GM21360 (cell line): ENCODE data around the gene PIK3R2.
A peak's percentile ranks its signal among the peaks of the same experiment; 100 is the strongest.
"Not testable (repeated sequence)": the region's sequence is repeated elsewhere in the genome, so short reads cannot be mapped to it uniquely, and the experiment has no call there.

ENCODE experiments used
- ATAC-seq: cut with Tn5 transposase; IDR thresholded peaks from one replicate; pipeline ENCODE4 v1.9.1; 2021; ENCODE audit warnings: mild to moderate bottlenecking, moderate library complexity; ENCODE audit not compliant: unreplicated experiment

Gene PIK3R2

DNA sequence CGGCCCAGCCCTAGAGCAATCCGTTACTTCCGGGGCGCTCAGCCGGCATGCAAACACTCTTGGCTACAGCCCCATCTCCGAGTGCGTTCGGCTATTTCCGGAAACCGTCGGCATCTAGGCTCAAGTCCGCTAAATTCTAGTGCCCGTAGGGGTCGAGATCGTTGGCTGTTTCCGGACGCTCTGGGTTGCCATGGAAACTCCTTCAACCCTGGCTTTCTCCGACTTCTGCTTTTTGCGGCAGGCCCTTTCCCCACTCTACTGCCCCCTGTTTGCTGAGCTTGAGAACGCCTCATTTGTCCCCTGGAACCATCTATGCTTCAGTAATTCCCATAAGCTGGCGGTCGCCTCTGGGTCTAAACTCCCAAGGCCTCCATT lies 534 bp upstream of the PIK3R2 start:
- ATAC-seq: peak; percentile 50

DNA sequence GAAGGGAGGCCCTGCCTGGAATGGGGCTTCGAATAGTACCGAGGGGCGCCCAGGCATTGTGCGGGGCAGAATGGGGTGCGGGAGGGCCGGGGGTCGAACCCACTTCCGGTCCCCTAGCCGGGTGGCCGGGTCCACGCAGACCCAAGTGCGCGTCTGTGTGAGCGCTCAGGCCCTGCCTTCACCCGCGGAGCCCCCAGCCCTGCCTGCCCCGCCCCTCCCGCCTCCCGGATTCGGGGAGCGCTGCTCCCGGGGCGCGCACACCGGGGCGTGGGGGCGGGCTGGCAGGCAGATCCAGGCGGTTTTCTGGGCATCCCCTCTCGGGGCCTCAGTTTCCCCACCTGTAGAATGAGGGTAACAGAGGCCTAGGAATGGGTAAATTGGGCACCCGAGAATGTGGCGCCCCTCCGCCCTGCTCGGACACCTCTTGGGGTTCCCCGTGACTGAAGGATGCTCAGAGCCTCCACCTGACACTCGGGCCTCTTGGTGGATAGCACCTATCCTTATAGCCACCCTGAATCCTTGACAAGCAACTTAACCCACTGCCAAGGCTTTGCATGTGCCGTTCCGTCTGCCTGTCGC lies 682 bp downstream of the PIK3R2 start:
- no peak for ATAC-seq

DNA sequence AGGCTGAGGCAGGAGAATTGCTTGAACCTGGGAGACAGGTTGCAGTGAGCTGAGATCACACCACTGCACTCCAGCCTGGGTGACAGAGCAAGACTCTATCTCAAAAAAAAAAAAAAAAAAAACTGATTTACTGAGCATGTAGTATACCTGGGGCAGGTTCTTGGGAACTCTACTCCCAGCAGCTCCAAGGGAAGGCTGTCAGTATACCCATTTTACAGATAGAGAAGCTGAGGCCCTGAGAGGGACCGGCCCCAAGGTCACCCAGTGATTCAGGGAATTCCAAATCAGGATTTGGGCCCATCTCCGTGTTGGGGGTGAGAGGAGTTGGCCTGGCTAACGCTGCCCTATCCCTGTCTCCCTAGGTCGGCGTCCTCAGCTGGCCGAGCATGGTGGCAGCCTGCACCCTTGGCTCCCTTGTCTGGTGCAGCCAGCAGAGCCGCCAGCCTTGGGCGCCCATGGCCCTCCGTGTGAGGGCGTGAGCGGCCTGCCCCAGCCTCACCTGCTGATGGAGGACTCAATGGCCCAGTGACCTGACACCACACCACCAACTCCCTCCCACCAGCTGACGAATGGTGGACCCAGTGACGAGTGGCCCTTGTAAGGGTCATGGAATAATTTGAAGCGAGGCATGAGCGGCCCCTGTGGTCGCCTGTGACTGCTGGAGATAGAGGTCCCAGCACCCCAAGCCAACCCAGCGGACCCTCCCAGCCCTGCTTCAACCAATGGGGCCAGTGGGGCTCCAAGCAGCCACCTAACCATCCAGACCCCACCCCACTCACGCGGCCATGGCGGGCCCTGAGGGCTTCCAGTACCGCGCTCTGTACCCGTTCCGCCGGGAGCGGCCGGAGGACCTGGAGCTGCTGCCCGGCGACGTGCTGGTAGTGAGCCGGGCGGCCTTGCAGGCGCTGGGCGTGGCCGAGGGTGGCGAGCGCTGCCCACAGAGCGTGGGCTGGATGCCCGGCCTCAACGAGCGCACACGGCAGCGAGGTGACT lies 2.4 kb downstream of the PIK3R2 start:
- ATAC-seq: no peak

DNA sequence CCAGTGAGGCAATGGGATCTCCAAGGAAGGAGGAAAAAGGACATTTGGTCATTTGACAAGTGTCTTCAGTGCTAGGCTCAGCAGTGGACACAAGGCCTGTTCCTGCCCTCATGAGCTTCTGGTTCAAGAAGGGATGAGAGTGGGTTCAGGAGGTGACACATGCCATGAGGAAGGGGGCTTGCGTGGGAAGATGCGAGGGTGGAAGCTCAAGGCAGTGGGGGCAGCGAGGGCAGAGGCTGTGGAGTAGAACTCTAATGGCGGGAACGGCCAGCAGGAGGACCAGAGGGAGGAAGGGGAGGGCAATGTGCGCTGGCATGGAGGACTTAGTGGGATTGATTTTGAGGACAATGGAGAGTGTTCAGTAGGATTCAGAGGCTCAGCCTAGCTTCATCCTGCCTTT lies 3.3 kb downstream of the PIK3R2 start:
- no peak for ATAC-seq

DNA sequence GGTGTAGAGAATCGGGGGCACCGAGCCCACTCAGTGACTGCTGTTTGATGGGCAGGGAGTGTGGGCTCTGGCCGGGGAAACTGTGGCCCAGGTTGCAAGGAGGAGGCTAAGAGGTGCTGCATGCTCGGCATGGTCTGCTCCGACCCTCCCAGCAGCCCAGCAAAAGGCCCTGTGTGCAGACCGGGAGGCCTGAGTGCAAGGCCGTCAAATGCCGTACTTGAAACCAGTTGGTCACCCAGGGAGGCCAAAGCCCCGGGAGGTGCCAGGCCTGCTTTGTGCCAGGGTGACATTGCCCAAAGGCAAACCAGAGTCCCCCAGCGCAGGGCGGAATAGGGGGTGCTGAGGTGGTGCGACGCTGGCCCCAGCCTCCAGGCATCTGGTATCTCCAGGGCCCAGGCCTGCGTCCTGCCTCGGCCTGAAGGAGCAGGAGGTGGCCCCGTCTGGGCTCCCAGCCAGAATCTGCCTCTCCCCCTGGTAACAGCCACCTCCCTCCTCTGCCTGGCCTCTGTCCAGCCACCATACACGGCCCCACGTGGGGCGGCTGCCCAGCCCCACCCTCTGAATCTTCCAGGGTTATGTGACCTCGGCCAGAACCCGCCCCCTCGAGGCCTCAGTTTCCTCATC lies 4.0 kb downstream of the PIK3R2 start:
- no peak for ATAC-seq

DNA sequence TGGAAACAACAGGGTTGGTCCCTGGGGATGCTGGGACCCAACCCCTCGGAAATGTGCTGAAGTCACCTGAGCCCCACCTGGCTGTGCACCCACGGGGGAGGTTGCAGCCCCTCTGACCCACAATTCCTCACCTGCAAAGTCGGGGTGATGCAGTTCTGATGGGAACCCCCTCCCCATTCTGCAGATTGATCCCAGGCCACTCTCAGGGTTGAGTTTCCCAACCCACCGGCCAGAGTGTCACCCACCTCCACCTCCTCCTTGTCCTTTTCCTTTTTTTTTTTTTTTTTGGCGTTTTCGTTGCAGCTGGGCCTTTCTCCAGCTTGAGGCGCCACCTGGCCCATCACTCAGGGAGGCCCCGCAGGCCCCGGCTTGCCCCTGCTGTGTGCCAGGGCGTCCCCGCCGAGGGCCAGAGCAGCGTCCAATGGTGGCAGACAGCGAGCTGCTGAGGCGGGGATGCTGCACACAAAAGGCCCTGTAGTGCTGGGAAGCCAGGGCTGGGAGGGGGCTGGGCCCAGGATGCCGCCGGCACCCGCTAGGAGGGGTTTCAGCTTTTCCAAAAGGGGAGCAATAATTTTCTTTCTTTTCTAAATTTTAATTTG lies 4.6 kb downstream of the PIK3R2 start:
- ATAC-seq: no peak

DNA sequence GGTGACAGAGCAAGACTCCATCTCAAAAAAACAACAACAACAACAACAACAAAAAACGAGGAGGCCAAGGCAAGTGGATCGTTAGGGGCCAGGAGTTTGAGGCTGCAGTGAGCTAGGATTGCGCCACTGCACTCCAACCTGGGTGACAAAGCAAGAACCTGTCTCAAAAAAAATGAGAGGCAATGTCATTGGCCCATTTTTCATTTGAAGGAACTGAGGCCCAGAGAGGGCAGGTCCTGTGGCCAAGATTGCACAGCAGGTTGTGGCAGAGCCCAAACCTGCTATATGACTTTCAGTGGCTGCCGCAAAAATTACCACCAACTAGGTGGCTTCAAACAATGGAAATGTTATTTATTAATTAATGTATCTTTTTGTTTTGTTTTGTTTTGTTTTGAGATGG lies 5.5 kb downstream of the PIK3R2 start:
- ATAC-seq: no peak

DNA sequence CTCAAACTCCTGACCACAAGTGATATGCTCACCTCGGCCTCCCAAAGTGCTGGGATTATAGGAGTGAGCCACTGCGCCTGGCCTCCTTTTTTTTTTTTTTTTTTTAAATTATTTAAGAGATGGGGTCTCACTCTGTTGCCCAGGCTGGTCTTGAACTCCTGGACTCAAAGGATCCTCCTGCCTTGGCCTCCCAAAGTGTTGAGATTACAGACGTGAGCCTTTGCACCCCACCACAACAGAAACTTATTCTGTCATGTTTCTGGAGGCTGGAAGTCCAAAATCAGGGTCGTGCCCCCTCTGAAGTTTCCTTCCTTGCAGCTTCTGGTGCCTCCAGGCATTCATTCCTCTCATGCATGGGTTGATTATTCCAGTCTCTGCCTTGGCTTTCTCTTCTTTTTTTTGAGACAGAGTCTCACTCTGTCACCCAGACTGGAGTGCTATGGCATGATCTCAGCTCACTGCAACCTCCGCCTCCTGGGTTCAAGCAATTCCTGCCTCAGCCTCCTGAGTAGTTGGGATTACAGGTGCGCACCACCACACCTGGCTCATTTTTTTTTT lies 6.2 kb downstream of the PIK3R2 start:
- not testable (repeated sequence) for ATAC-seq

DNA sequence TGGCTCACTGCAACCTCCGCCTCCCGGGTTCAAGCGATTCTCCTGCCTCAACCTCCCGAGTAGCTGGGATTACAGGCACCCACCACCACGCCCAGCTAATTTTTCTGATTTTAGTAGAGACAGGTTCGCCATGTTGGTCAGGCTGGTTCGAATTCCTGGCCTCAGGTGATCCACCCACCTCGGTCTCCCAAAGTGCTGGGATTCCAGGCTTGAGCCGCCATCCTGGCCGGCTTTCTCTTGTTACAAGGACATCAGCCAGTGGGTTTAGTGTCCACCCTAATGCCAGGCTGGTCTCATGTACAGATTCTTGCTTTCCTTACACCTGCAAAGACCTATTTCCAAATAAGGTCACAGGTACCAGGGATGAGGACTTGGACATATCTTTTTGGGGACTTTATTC lies 6.8 kb downstream of the PIK3R2 start:
- ATAC-seq: no peak

DNA sequence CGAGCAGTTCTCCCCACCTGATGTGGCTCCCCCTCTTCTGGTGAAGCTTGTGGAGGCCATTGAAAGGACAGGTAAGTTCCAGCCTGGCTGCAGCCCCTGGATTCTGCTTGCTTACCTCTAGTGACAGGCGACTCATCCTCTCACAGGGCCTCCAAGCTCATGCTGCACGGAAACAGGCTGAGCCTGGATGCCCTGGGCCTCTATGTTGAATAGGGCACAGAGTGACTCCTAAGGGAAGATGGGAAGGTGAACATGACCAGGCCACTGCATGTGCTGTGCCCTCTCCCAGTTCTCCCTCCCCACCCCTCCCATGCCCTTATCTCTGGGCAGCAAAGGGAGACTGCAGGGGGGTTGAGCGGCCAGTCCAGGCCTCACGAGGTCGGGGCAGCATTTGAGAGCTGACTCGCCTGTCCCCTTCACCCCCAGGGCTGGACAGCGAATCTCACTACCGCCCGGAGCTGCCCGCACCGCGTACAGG lies 7.6 kb downstream of the PIK3R2 start:
- no peak for ATAC-seq

DNA sequence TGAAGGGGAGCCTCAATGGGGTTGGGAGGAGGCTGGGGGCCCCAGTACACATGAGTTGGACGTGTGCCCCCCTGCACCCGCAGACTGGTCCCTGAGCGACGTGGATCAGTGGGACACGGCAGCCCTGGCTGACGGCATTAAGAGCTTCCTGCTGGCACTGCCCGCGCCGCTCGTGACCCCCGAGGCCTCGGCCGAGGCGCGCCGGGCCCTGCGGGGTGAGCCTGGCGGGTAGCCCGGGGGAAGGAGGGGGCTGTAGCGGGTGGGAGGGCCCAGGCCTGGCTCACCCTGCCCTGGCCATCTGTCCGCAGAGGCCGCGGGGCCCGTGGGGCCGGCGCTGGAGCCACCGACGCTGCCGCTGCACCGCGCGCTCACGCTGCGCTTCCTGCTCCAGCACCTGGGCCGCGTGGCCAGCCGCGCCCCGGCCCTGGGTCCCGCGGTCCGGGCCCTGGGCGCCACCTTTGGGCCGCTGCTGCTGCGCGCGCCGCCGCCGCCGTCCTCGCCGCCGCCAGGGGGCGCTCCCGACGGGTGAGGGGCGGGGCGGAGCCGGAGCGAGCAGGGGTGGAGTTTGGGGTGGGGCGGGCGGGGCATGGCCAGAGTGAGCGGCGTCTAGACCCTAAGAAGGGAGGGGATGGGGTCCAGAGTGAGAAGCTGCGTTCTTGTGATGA lies 8.1 kb downstream of the PIK3R2 start:
- ATAC-seq: peak; percentile 62

DNA sequence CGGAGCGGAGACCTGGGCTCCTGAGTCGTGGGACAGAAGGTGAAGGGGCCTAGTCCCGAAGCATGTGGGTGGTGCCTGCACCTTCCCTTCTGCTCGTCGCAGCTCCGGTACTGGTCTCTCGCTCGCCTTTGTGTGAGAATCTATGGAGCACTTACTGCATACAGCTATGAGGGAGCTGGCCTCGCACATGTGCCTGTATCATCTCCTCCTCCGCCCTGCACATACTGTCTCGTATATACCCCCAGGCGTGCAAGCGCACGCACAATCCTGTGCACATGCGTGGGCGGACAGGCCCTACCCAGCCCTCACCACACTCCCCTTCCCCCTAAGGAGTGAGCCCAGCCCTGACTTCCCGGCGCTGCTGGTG lies 8.7 kb downstream of the PIK3R2 start:
- no peak for ATAC-seq

DNA sequence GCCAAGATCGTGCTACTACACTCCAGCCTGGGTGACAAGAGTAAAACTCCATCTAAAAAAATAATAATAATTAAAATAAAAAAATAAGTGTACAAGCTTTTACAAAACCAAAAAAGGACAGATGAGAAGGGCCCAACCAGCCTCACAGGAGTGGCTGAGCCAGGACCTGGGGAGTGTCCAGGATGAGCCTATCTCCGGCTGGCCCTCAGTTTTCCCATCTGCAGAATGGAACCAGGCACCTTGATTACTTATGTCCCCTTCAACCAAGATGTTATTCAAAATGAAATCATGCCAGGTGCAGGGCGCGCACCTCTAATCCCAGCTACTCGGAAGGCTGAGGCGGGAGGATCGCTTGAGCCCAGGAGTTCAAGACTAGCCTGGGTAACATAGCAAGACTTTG lies 11.1 kb downstream of the PIK3R2 start:
- no peak for ATAC-seq

DNA sequence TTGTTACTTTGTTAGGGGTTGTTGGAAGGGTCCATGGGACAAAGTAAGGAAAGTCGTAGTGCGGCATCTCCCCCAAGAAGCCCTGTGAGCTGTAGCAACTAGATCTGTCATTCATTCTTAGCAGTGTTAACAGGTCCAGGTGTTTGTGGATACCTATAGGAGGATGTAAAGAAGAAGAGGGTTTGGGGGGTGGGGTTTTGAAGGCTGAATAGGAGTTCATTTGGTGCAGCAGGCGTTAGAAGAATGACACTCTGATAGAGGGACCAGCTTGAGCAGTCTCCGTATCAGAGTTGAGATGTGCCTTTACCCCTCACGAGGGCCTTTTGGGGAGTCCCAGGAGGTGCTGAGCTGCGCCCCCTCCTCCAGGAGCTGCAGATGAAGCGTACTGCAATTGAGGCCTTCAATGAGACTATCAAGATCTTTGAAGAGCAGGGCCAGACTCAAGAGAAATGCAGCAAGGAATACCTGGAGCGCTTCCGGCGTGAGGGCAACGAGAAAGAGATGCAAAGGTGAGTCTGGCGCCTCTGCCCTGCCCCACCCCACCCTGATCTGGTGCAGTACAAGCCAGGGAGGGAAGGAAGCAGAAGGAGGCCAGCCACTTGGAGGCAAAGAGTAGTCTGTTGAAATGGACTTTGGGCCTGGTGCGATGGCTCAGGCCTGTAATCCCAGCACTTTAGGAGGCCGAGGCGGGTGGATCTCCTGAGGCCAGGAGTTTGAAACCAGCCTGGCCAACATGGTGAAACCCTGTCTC lies 13.0 kb downstream of the PIK3R2 start:
- ATAC-seq: no peak

DNA sequence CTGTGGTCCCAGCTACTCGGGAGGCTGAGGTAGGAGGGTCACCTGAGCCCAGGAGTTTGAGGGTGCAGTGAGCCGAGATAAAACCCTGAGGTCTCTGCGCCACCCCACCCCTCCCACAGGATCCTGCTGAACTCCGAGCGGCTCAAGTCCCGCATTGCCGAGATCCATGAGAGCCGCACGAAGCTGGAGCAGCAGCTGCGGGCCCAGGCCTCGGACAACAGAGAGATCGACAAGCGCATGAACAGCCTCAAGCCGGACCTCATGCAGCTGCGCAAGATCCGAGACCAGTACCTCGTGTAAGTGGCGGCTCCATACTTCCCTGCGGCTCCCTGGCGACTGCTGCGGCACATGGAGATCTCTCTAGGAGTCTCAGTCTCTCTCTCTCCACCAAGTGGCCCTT lies 14.0 kb downstream of the PIK3R2 start:
- no peak for ATAC-seq

DNA sequence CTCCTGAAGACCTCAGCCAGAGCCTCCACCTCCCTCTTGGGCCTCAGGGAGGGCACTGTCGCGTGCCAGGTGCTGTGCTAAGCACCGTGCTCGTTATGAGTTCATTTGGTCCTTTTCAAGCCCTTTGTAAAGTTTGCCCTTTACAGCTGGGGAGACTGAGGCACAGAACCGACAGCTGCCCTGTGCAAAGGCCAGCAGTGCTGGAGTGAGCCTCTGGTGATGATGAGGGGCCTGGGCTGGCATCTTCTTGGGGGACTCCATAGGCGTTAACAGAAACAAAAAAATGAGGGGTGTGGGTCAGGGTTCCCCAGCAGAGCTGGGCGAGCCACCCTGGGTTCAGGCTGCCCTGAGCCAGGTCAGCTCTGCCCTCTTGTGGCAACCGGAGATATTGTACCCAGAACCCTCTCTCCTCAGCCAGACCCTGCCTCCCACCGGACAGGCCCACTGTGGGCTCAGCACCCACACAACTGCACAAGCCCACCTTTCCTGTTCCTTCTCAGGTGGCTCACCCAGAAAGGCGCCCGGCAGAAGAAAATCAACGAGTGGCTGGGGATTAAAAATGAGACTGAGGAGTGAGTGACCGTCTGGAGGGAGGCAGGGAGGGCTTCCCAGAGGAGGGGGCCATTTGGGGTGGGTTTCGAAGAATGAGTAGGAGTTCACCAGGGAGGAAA lies 15.1 kb downstream of the PIK3R2 start:
- no peak for ATAC-seq

DNA sequence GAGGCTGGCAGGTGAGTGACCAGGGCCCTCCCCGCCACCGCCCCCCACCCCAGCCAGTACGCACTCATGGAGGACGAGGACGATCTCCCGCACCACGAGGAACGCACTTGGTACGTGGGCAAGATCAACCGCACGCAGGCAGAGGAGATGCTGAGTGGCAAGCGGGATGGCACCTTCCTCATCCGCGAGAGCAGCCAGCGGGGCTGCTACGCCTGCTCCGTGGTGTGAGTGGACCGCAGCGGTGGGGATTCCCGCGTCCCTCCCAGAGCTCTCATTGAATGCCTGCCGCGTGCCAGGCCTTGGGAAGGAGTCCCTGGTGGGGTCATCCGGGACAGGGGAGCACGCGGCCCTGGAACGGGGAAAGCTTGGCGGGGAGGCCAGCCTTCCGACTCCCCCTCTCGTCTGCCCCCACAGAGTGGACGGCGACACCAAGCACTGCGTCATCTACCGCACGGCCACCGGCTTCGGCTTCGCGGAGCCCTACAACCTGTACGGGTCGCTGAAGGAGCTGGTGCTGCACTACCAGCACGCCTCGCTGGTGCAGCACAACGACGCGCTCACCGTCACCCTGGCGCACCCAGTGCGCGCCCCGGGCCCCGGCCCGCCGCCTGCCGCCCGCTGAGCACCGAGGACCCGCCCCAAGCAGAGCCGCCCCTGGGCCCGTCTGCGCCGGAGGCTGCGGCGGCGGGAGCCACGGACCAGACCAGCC lies 15.9 kb downstream of the PIK3R2 start:
- ATAC-seq: no peak

DNA sequence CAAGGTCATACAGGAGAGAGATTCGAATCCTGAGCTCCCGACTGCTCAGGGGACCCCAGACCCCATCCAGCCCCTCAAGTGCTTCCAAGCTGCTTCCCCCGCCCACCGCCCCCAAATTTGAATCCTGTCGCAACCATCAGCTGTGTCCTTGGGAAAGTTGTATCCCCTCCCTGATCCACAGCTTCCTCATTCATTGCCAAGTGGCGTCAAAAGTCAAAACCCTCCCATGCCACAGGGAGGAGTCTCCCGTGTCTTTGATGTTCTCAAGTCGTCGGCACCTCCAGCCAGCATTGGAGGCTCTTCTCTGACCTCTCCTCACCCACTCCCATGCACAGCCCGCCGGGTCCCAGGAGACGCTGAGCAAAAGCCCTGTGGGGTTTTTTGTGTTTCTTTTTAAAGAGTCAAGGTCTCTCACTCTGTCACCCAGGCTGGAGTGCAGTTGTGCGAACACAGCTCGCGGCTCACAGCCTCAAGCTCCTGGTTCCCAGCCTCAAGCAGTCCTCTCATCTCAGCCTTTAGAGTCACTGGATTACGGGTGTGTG lies 17.8 kb downstream of the PIK3R2 start:
- ATAC-seq: no peak
